ENCODE measurements around the gene SLC35F4.

- TF ChIP-seq, protein P1, sequence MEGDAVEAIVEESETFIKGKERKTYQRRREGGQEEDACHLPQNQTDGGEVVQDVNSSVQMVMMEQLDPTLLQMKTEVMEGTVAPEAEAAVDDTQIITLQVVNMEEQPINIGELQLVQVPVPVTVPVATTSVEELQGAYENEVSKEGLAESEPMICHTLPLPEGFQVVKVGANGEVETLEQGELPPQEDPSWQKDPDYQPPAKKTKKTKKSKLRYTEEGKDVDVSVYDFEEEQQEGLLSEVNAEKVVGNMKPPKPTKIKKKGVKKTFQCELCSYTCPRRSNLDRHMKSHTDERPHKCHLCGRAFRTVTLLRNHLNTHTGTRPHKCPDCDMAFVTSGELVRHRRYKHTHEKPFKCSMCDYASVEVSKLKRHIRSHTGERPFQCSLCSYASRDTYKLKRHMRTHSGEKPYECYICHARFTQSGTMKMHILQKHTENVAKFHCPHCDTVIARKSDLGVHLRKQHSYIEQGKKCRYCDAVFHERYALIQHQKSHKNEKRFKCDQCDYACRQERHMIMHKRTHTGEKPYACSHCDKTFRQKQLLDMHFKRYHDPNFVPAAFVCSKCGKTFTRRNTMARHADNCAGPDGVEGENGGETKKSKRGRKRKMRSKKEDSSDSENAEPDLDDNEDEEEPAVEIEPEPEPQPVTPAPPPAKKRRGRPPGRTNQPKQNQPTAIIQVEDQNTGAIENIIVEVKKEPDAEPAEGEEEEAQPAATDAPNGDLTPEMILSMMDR (IDR thresholded peaks at IDR 0.05; ENCODE audit: low read depth, low read length), result no peak
- TF ChIP-seq POLR2A (IDR thresholded peaks at IDR 0.05; ENCODE audit: extremely low read depth, insufficient read length), result no peak
Measured at GRCh38 chr14:57547131-57547530, 318.8 kb downstream of the SLC35F4 start.

Measured in NB4 (cell line).